GM10266 (cell line): ENCODE measurements around the gene SETD7.

ENCODE experiments used
- DNase-seq: peaks from one replicate; pipeline ENCODE4 v3.0.0; 2012; ENCODE audit errors: extremely low spot score
- CTCF ChIP-seq: IDR thresholded peaks from 2 replicates; pipeline ENCODE4 v1.5.1; 2012; ENCODE audit warnings: mild to moderate bottlenecking, low read depth; ENCODE audit not compliant: control insufficient read depth, insufficient read depth; ENCODE audit errors: missing control alignments

Gene SETD7

DNA sequence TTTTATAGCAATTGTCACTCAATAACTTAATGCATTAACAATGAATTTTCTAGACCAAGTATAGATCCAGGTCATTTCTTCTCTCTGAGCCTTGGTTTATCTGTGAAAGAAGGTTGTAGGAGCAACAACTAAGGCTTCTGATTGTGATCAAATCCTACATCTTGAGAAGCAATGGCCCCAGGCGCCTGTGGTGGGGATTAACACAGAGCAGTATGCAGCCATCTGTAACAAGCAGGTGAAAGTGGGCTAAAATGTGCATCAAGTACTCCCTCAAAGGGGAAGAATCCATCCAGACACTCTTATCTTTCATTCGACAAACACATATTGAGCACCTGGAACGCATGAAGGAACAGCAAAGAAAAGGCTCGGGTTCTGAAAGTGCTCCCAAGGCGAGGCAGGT lies 19.1 kb upstream of the SETD7 start:
- no peak for TF ChIP-seq CTCF
- no peak for DNase-seq

GRCh38 chr4:139574641-139575040 lies 18.6 kb upstream of the SETD7 start:
- DNase-seq, result no peak
- TF ChIP-seq CTCF, result no peak

GRCh38 chr4:139568206-139568955 lies 12.4 kb upstream of the SETD7 start:
- DNase-seq, result no peak
- TF ChIP-seq CTCF, result no peak

DNA sequence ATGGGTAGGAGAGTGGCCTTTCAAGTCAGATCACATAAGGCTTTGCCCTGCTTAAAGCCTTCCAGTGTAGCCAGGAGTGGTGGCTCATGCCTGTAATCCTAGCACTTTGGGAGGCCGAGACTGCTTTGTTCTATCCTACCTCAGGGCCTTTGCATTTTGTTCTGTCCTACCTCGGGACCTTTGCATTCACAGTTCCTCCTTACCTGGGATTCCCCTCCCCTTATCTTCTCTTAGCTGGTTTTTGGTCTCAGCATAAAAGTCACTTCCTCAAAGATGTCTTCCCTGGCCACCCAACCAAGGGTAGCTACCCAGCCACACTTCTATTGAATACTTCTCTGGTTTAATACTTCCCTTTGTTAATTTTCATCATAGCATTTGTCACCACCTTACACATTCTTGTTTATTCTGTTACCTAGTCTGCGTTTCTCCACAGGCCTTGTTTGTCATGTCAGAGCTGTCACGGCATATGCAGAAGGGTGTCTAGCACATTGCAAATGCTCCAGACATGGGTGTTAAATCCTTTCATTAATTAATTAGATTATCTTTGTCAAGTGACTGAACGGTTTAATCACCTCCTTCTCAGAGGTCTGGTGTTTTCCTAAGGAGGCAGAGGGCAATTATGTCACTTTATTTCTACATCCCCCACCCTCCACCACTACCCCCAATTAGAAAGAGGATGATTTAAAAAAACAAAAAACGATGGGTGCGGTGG lies 11.3 kb upstream of the SETD7 start:
- DNase-seq, result no peak
- TF ChIP-seq CTCF, result no peak

- TF ChIP-seq CTCF, result no peak
- DNase-seq, result no peak
Measured at GRCh38 chr4:139564502-139564901, 8.5 kb upstream of the SETD7 start.

DNA sequence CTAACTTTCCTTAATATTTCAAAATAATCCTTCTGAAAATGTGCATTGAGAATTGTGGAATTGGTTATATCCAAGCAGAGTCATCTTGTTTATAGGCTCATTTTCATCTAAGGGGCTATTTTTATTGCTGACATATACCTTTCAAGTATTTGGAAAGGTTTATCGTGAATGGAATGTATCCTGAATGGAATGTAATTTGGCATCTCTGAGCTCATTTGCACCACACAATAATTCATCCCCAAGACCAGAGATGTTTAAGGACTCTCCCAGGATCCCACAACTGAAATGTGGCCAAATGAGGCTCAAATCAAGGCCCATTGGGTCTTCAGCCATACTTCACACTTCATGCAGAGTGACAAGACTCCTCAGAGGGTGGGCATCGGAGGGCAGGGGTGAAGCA lies 7.5 kb upstream of the SETD7 start:
- no peak for TF ChIP-seq CTCF
- DNase-seq, result no peak

GRCh38 chr4:139562839-139563238 lies 6.8 kb upstream of the SETD7 start:
- no peak for TF ChIP-seq CTCF
- DNase-seq, result no peak
